ENCODE measurements around the gene CTF1. TPM values are rescaled to one million over a fixed set of nuclear protein-coding genes. Genes with fewer than 3 reads are reported as not detected.
"Not testable (repeated sequence)": the region's sequence is repeated elsewhere in the genome, so short reads cannot be mapped to it uniquely, and the experiment has no call there.

The CTF1 gene
- total and polyA plus RNA-seq, 4 donors: 3.3 to 9.8 (median 5.2) TPM

DNA sequence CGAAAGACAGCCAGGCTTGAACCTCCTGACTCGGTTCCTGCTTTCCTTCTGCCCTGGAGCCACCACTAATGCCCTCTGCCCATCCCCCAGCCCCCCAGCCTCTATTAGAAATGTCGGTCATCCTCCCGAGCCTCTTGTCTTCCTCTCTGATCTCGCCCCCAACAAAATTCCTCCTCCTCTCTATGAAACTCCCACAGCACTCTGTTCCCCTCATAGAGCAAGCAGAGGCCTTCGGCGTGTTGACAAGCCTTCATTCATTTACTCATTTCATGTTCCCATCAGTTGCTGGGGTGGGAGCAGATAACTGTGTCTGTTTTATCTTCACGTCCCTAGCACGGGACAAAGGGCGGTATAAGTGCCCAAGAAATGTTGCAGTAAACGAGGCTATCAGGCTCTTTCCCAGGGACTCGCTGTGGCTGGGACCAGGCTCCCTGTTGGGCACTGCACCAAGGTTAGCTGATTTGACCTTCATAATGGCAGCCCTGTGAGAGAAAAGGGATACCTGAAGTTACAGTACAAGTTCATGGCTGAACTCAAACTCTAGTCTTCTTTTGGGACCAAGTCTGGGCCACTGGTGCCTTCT lies 34.7 kb downstream of the CTF1 start:
- ATAC-seq (ENCODE audit: insufficient read depth, low FRiP score): no peak
- H3K9me3 ChIP-seq (ENCODE audit: control insufficient read depth in 4 of 4, insufficient read depth in 3 of 4, low read length in 3 of 4): peaks cover 0 to 2% (median 0%) of the 10 kb centered on the region in 4 donors
- no peak overlapping the region for H3K9ac ChIP-seq (ENCODE audit: insufficient read depth in 1 of 2, low read length in 2 of 2)
- no peaks in the 10 kb centered on the region for H3K27me3 ChIP-seq (ENCODE audit: control insufficient read depth in 3 of 3, insufficient read depth in 3 of 3, low read length in 2 of 3)
- peaks cover 0 to 8% (median 0%) of the 10 kb centered on the region in 5 donors for H3K4me1 ChIP-seq (ENCODE audit: control insufficient read depth in 5 of 5, insufficient read depth in 5 of 5, low read length in 5 of 5)
- DNase-seq: no peak
- H3K4me3 ChIP-seq: no peak overlapping the region
- peak overlapping the region in 1 of 2 donors; percentile 26 for H3K27ac ChIP-seq (ENCODE audit: low read depth in 1 of 2, low read length in 1 of 2)
- 80% methylated on average over 12 of the region's 12 CpGs for WGBS, 2 donors
- no peak for TF ChIP-seq CTCF (IDR thresholded peaks at IDR 0.05; ENCODE audit: control extremely low read depth, extremely low read depth)
- H3K36me3 ChIP-seq (ENCODE audit: control insufficient read depth in 4 of 4, insufficient read depth in 4 of 4, low read length in 4 of 4): peaks cover 3 to 40% (median 20%) of the 10 kb centered on the region in 4 donors

- ATAC-seq (ENCODE audit: insufficient read depth, low FRiP score) (peak; percentile 77), DNase-seq (no peak)
- Histone ChIP-seq H3K9ac (ENCODE audit: insufficient read depth in 1 of 2, low read length in 2 of 2) (no peak overlapping the region), H3K4me3 (no peak overlapping the region), H3K36me3 (ENCODE audit: control insufficient read depth in 4 of 4, insufficient read depth in 4 of 4, low read length in 4 of 4) (peaks cover 3 to 31% (median 18%) of the 10 kb centered on the region in 4 donors), H3K27ac (ENCODE audit: low read depth in 1 of 2, low read length in 1 of 2) (no peak overlapping the region), H3K27me3 (ENCODE audit: control insufficient read depth in 3 of 3, insufficient read depth in 3 of 3, low read length in 2 of 3) (no peaks in the 10 kb centered on the region), H3K4me1 (ENCODE audit: control insufficient read depth in 5 of 5, insufficient read depth in 5 of 5, low read length in 5 of 5) (no peaks in the 10 kb centered on the region), H3K9me3 (ENCODE audit: control insufficient read depth in 4 of 4, insufficient read depth in 3 of 4, low read length in 3 of 4) (peaks cover 0 to 2% (median 0%) of the 10 kb centered on the region in 4 donors)
- peak; percentile 2 for TF ChIP-seq CTCF (IDR thresholded peaks at IDR 0.05; ENCODE audit: control extremely low read depth, extremely low read depth)
- WGBS, 2 donors: 50 to 62% methylated on average over 12 of the region's 12 CpGs
Observed at GRCh38 chr16:30934827-30935557, 38.6 kb downstream of the CTF1 start.

- no peak for DNase-seq
- Histone ChIP-seq H3K4me1 (ENCODE audit: control insufficient read depth in 5 of 5, insufficient read depth in 5 of 5, low read length in 5 of 5) (peaks cover 0 to 2% (median 0%) of the 10 kb centered on the region in 5 donors), H3K36me3 (ENCODE audit: control insufficient read depth in 4 of 4, insufficient read depth in 4 of 4, low read length in 4 of 4) (peaks cover 0 to 24% (median 13%) of the 10 kb centered on the region in 4 donors), H3K9me3 (ENCODE audit: control insufficient read depth in 4 of 4, insufficient read depth in 3 of 4, low read length in 3 of 4) (no peaks in the 10 kb centered on the region), H3K27ac (ENCODE audit: low read depth in 1 of 2, low read length in 1 of 2) (no peak overlapping the region), H3K27me3 (ENCODE audit: control insufficient read depth in 3 of 3, insufficient read depth in 3 of 3, low read length in 2 of 3) (no peaks in the 10 kb centered on the region), H3K9ac (ENCODE audit: insufficient read depth in 1 of 2, low read length in 2 of 2) (no peak overlapping the region), H3K4me3 (no peak overlapping the region)
- 23 to 47% methylated on average over 5 of the region's 5 CpGs for WGBS, 2 donors
- no peak for ATAC-seq (ENCODE audit: insufficient read depth, low FRiP score)
- TF ChIP-seq CTCF (IDR thresholded peaks at IDR 0.05; ENCODE audit: control extremely low read depth, extremely low read depth): no peak
Observed at GRCh38 chr16:30937692-30938091, 41.3 kb downstream of the CTF1 start.

- H3K4me1 ChIP-seq (ENCODE audit: control insufficient read depth in 5 of 5, insufficient read depth in 5 of 5, low read length in 5 of 5); H3K27ac ChIP-seq (ENCODE audit: low read depth in 1 of 2, low read length in 1 of 2); H3K9me3 ChIP-seq (ENCODE audit: control insufficient read depth in 4 of 4, insufficient read depth in 3 of 4, low read length in 3 of 4); H3K4me3 ChIP-seq; H3K27me3 ChIP-seq (ENCODE audit: control insufficient read depth in 3 of 3, insufficient read depth in 3 of 3, low read length in 2 of 3); ATAC-seq (ENCODE audit: insufficient read depth, low FRiP score); H3K9ac ChIP-seq (ENCODE audit: insufficient read depth in 1 of 2, low read length in 2 of 2); DNase-seq: not testable (repeated sequence)
- H3K36me3 ChIP-seq (ENCODE audit: control insufficient read depth in 4 of 4, insufficient read depth in 4 of 4, low read length in 4 of 4): peaks cover 0 to 26% (median 19%) of the 10 kb centered on the region in 4 donors
- 98 to 99% methylated on average over 8 of the region's 8 CpGs for WGBS, 2 donors
Observed at GRCh38 chr16:30939571-30939970, 43.2 kb downstream of the CTF1 start.

Data from lung (tissue), 12 donors.